ENCODE data around the gene JMJD7. TPM values are rescaled to one million over a fixed set of nuclear protein-coding genes. Genes with fewer than 3 reads are reported as not detected.
"Not testable (repeated sequence)": the region's sequence is repeated elsewhere in the genome, so short reads cannot be mapped to it uniquely, and the experiment has no call there.

JMJD7 gene
- total RNA-seq, 1 donor: 1.4 TPM

- TF ChIP-seq CTCF (IDR thresholded peaks at IDR 0.05; ENCODE audit: extremely low read depth, low read depth, low read length): no peak
- Histone ChIP-seq H4K20me1 (ENCODE audit: insufficient read depth, low read length) (no peaks in the 10 kb centered on the region), H3K36me3 (ENCODE audit: insufficient read depth, low read length) (peaks cover 2% of the 10 kb centered on the region), H3K4me1 (ENCODE audit: insufficient read depth, low read length) (peaks cover 15% of the 10 kb centered on the region), H3K27me3 (ENCODE audit: insufficient read depth, low read length) (no peaks in the 10 kb centered on the region), H2AFZ (ENCODE audit: low read length) (no peak overlapping the region), H3K79me2 (ENCODE audit: insufficient read depth, low read length) (no peaks in the 10 kb centered on the region), H3K9me3 (ENCODE audit: low read depth, low read length) (no peaks in the 10 kb centered on the region), H3K4me2 (ENCODE audit: insufficient read depth, low read length) (no peak overlapping the region), H3K27ac (ENCODE audit: low read depth, low read length) (no peak overlapping the region), H3K4me3 (ENCODE audit: insufficient read depth, low read length) (no peak overlapping the region)
- DNase-seq (ENCODE audit: insufficient read length, low spot score, missing footprints): peak; percentile 62
Measured at GRCh38 chr15:41829959-41830646, 2.2 kb downstream of the JMJD7 start.

GRCh38 chr15:41831291-41831690 lies 3.4 kb downstream of the JMJD7 start:
- not testable (repeated sequence) for H3K79me2 ChIP-seq (ENCODE audit: insufficient read depth, low read length); DNase-seq (ENCODE audit: insufficient read length, low spot score, missing footprints)

GRCh38 chr15:41832208-41832607 lies 4.3 kb downstream of the JMJD7 start:
- Histone ChIP-seq H3K4me1 (ENCODE audit: insufficient read depth, low read length) (peaks cover 15% of the 10 kb centered on the region), H3K36me3 (ENCODE audit: insufficient read depth, low read length) (no peaks in the 10 kb centered on the region), H3K4me3 (ENCODE audit: insufficient read depth, low read length) (no peak overlapping the region), H2AFZ (ENCODE audit: low read length) (no peak overlapping the region), H3K27me3 (ENCODE audit: insufficient read depth, low read length) (no peaks in the 10 kb centered on the region), H3K27ac (ENCODE audit: low read depth, low read length) (no peak overlapping the region), H4K20me1 (ENCODE audit: insufficient read depth, low read length) (no peaks in the 10 kb centered on the region), H3K9me3 (ENCODE audit: low read depth, low read length) (no peaks in the 10 kb centered on the region), H3K79me2 (ENCODE audit: insufficient read depth, low read length) (no peaks in the 10 kb centered on the region), H3K4me2 (ENCODE audit: insufficient read depth, low read length) (no peak overlapping the region)
- TF ChIP-seq CTCF (IDR thresholded peaks at IDR 0.05; ENCODE audit: extremely low read depth, low read depth, low read length): no peak
- DNase-seq (ENCODE audit: insufficient read length, low spot score, missing footprints): no peak

More at GRCh38 chr15:41831291-41831690, 3.4 kb downstream of the JMJD7 start:
- H3K4me3 ChIP-seq (ENCODE audit: insufficient read depth, low read length); H3K27ac ChIP-seq (ENCODE audit: low read depth, low read length); H4K20me1 ChIP-seq (ENCODE audit: insufficient read depth, low read length); H3K27me3 ChIP-seq (ENCODE audit: insufficient read depth, low read length); H3K4me2 ChIP-seq (ENCODE audit: insufficient read depth, low read length); H3K36me3 ChIP-seq (ENCODE audit: insufficient read depth, low read length); H3K9me3 ChIP-seq (ENCODE audit: low read depth, low read length); H2AFZ ChIP-seq (ENCODE audit: low read length): not testable (repeated sequence)
- peaks cover 15% of the 10 kb centered on the region for H3K4me1 ChIP-seq (ENCODE audit: insufficient read depth, low read length)

- DNase-seq (ENCODE audit: insufficient read length, low spot score, missing footprints): peak; percentile 94
- H3K9me3 ChIP-seq (ENCODE audit: low read depth, low read length): no peaks in the 10 kb centered on the region
Measured at GRCh38 chr15:41832875-41833274, 5.0 kb downstream of the JMJD7 start.

More at GRCh38 chr15:41832875-41833274, 5.0 kb downstream of the JMJD7 start:
- no peak overlapping the region for H3K4me3 ChIP-seq (ENCODE audit: insufficient read depth, low read length)
- TF ChIP-seq CTCF (IDR thresholded peaks at IDR 0.05; ENCODE audit: extremely low read depth, low read depth, low read length): no peak
- H3K36me3 ChIP-seq (ENCODE audit: insufficient read depth, low read length): no peaks in the 10 kb centered on the region
- no peak overlapping the region for H3K27ac ChIP-seq (ENCODE audit: low read depth, low read length)
- peaks cover 10% of the 10 kb centered on the region for H3K4me1 ChIP-seq (ENCODE audit: insufficient read depth, low read length)
- H3K79me2 ChIP-seq (ENCODE audit: insufficient read depth, low read length): no peaks in the 10 kb centered on the region
- H3K27me3 ChIP-seq (ENCODE audit: insufficient read depth, low read length): no peaks in the 10 kb centered on the region
- H3K4me2 ChIP-seq (ENCODE audit: insufficient read depth, low read length): no peak overlapping the region
- H2AFZ ChIP-seq (ENCODE audit: low read length): no peak overlapping the region
- no peaks in the 10 kb centered on the region for H4K20me1 ChIP-seq (ENCODE audit: insufficient read depth, low read length)

Measured in osteoblast (primary cell).